Naive B cell (primary cell): Measurements from ENCODE around the gene IGF2BP2. TPM values are rescaled to one million over a fixed set of nuclear protein-coding genes. Genes with fewer than 3 reads are reported as not detected.
"Not testable (repeated sequence)": the region's sequence is repeated elsewhere in the genome, so short reads cannot be mapped to it uniquely, and the experiment has no call there.

Experiments
- ATAC-seq, 2 donors: fragments of 150-1000 bp; cut with Tn5 transposase; 2 replicates each; pipeline ENCODE4 v1.10.0; 2021; ENCODE audit warnings: low read depth in 2 of 2, mild to moderate bottlenecking in 2 of 2, moderate library complexity in 2 of 2
- DNase-seq: peaks from one replicate; pipeline ENCODE4 v3.0.0; 2022
- H3K27ac Mint-ChIP-seq, 6 donors: one replicate each; pipeline ENCODE4 v1.8.0; 2020 to 2022; ENCODE audit warnings: mild to moderate bottlenecking in 6 of 6, mixed read lengths in 6 of 6, moderate library complexity in 5 of 6, inconsistent platforms in 2 of 6
- H3K27me3 Mint-ChIP-seq, 3 donors: one replicate each; pipeline ENCODE4 v1.8.0; 2021 to 2022; ENCODE audit warnings: mixed read lengths in 3 of 3, mild to moderate bottlenecking in 1 of 3
- H3K36me3 Mint-ChIP-seq, 2 donors: one replicate each; pipeline ENCODE4 v1.8.0; 2020 to 2022; ENCODE audit warnings: mixed read lengths in 2 of 2, inconsistent platforms in 1 of 2, mild to moderate bottlenecking in 1 of 2
- H3K4me1 Mint-ChIP-seq, 3 donors: one replicate each; pipeline ENCODE4 v1.8.0; 2020 to 2022; ENCODE audit warnings: mixed read lengths in 3 of 3, inconsistent platforms in 1 of 3, mild to moderate bottlenecking in 1 of 3, moderate library complexity in 1 of 3
- H3K4me3 Mint-ChIP-seq, 8 donors: one replicate each; pipeline ENCODE4 v1.8.0; 2020 to 2022; ENCODE audit warnings: mild to moderate bottlenecking in 8 of 8, mixed read lengths in 8 of 8, moderate library complexity in 8 of 8, inconsistent platforms in 2 of 8
- H3K9me3 Mint-ChIP-seq, 7 donors: one replicate each; pipeline ENCODE4 v1.8.0; 2020 to 2022; ENCODE audit warnings: mixed read lengths in 7 of 7, mild to moderate bottlenecking in 5 of 7, inconsistent platforms in 2 of 7, moderate library complexity in 1 of 7
- polyA plus RNA-seq, 6 donors: library from polyadenylated mRNA; unstranded; fragments of 300-500 nt; fragmentation: Illumina TruSeq; gene quantifications; one replicate each; pipeline ENCODE4 v1.2.3, GENCODE V29; 2021; ENCODE audit warnings: low read depth in 6 of 6

The IGF2BP2 gene
- polyA plus RNA-seq, 6 donors from 2014 or later: 0.31 TPM; not detected in 5

- ATAC-seq (no peak), DNase-seq (no peak)
- Mint-ChIP-seq H3K4me3 (no peak overlapping the region), H3K36me3 (no peaks in the 10 kb centered on the region), H3K9me3 (no peaks in the 10 kb centered on the region), H3K27me3 (peaks cover 5 to 24% (median 20%) of the 10 kb centered on the region in 3 donors), H3K27ac (no peak overlapping the region), H3K4me1 (no peaks in the 10 kb centered on the region)
Observed at GRCh38 chr3:185813691-185814215, 11.1 kb downstream of the IGF2BP2 start.

GRCh38 chr3:185813205-185813604, 11.6 kb downstream of the IGF2BP2 start:
- no peaks in the 10 kb centered on the region for H3K4me1 Mint-ChIP-seq
- no peak overlapping the region for H3K27ac Mint-ChIP-seq
- no peaks in the 10 kb centered on the region for H3K36me3 Mint-ChIP-seq
- no peak for ATAC-seq
- DNase-seq: no peak
- no peaks in the 10 kb centered on the region for H3K9me3 Mint-ChIP-seq
- no peak overlapping the region for H3K4me3 Mint-ChIP-seq
- H3K27me3 Mint-ChIP-seq: peaks cover under 1 to 19% (median 15%) of the 10 kb centered on the region in 3 donors

- no peak for DNase-seq
- H3K27me3 Mint-ChIP-seq: peaks cover 0 to 6% (median 0%) of the 10 kb centered on the region in 3 donors
- no peaks in the 10 kb centered on the region for H3K4me1 Mint-ChIP-seq
- no peak overlapping the region for H3K4me3 Mint-ChIP-seq
- no peaks in the 10 kb centered on the region for H3K36me3 Mint-ChIP-seq
- no peak overlapping the region for H3K27ac Mint-ChIP-seq
- H3K9me3 Mint-ChIP-seq: no peaks in the 10 kb centered on the region
- no peak for ATAC-seq
Observed at GRCh38 chr3:185807445-185808068, 17.3 kb downstream of the IGF2BP2 start.

- not testable (repeated sequence) for H3K27ac Mint-ChIP-seq, DNase-seq, ATAC-seq, H3K4me3 Mint-ChIP-seq, H3K4me1 Mint-ChIP-seq, H3K9me3 Mint-ChIP-seq, H3K27me3 Mint-ChIP-seq, H3K36me3 Mint-ChIP-seq
Observed at GRCh38 chr3:185798831-185799110, 26.1 kb downstream of the IGF2BP2 start.

- H3K36me3 Mint-ChIP-seq: no peaks in the 10 kb centered on the region
- H3K9me3 Mint-ChIP-seq: peaks cover 0 to 4% (median 0%) of the 10 kb centered on the region in 7 donors
- no peak overlapping the region for H3K4me3 Mint-ChIP-seq
- DNase-seq (no peak), ATAC-seq (no peak)
- no peak overlapping the region for H3K27ac Mint-ChIP-seq
- H3K27me3 Mint-ChIP-seq: peaks cover 0 to 6% (median under 1%) of the 10 kb centered on the region in 3 donors
- peaks cover 0 to 3% (median 0%) of the 10 kb centered on the region in 3 donors for H3K4me1 Mint-ChIP-seq
Observed at GRCh38 chr3:185797993-185798830, 26.6 kb downstream of the IGF2BP2 start.

GRCh38 chr3:185797108-185797881, 27.5 kb downstream of the IGF2BP2 start:
- Mint-ChIP-seq H3K36me3 (no peaks in the 10 kb centered on the region), H3K27ac (no peak overlapping the region), H3K4me3 (no peak overlapping the region), H3K4me1 (peaks cover 0 to 3% (median 0%) of the 10 kb centered on the region in 3 donors), H3K9me3 (peaks cover 0 to 4% (median 0%) of the 10 kb centered on the region in 7 donors), H3K27me3 (peaks cover 0 to 8% (median 6%) of the 10 kb centered on the region in 3 donors)
- DNase-seq (no peak), ATAC-seq (no peak)

GRCh38 chr3:185796431-185797107, 28.3 kb downstream of the IGF2BP2 start:
- peaks cover 0 to 3% (median 0%) of the 10 kb centered on the region in 3 donors for H3K4me1 Mint-ChIP-seq
- ATAC-seq (no peak), DNase-seq (no peak)
- peaks cover 0 to 3% (median 0%) of the 10 kb centered on the region in 7 donors for H3K9me3 Mint-ChIP-seq
- peaks cover 0 to 8% (median 6%) of the 10 kb centered on the region in 3 donors for H3K27me3 Mint-ChIP-seq
- no peak overlapping the region for H3K27ac Mint-ChIP-seq
- no peak overlapping the region for H3K4me3 Mint-ChIP-seq
- H3K36me3 Mint-ChIP-seq: no peaks in the 10 kb centered on the region

- H3K36me3 Mint-ChIP-seq: no peaks in the 10 kb centered on the region
- H3K4me1 Mint-ChIP-seq: peaks cover 0 to 3% (median 0%) of the 10 kb centered on the region in 3 donors
- no peak overlapping the region for H3K4me3 Mint-ChIP-seq
- no peak for ATAC-seq
- no peaks in the 10 kb centered on the region for H3K9me3 Mint-ChIP-seq
- DNase-seq: no peak
- peaks cover 0 to 8% (median 0%) of the 10 kb centered on the region in 3 donors for H3K27me3 Mint-ChIP-seq
- no peak overlapping the region for H3K27ac Mint-ChIP-seq
Observed at GRCh38 chr3:185793381-185793780, 31.5 kb downstream of the IGF2BP2 start.

- Mint-ChIP-seq H3K4me3 (no peak overlapping the region), H3K27ac (no peak overlapping the region), H3K9me3 (no peaks in the 10 kb centered on the region), H3K27me3 (peaks cover 0 to 8% (median 0%) of the 10 kb centered on the region in 3 donors), H3K36me3 (no peaks in the 10 kb centered on the region), H3K4me1 (peaks cover 0 to 3% (median 0%) of the 10 kb centered on the region in 3 donors)
- DNase-seq: no peak
- ATAC-seq: no peak
Observed at GRCh38 chr3:185792955-185793354, 31.9 kb downstream of the IGF2BP2 start.

GRCh38 chr3:185789891-185790830, 34.7 kb downstream of the IGF2BP2 start:
- no peak for ATAC-seq

GRCh38 chr3:185789134-185789533, 35.7 kb downstream of the IGF2BP2 start:
- no peaks in the 10 kb centered on the region for H3K36me3 Mint-ChIP-seq
- no peaks in the 10 kb centered on the region for H3K9me3 Mint-ChIP-seq
- no peaks in the 10 kb centered on the region for H3K4me1 Mint-ChIP-seq
- DNase-seq: no peak
- H3K27ac Mint-ChIP-seq: no peak overlapping the region
- peaks cover 0 to 8% (median 0%) of the 10 kb centered on the region in 3 donors for H3K27me3 Mint-ChIP-seq
- no peak for ATAC-seq
- no peak overlapping the region for H3K4me3 Mint-ChIP-seq

More at GRCh38 chr3:185789891-185790830, 34.7 kb downstream of the IGF2BP2 start:
- Mint-ChIP-seq H3K9me3 (no peaks in the 10 kb centered on the region), H3K4me1 (peaks cover 0 to 3% (median 0%) of the 10 kb centered on the region in 3 donors), H3K27me3 (peaks cover 0 to 8% (median 0%) of the 10 kb centered on the region in 3 donors), H3K4me3 (no peak overlapping the region), H3K36me3 (no peaks in the 10 kb centered on the region), H3K27ac (no peak overlapping the region)
- no peak for DNase-seq

GRCh38 chr3:185788292-185788691, 36.5 kb downstream of the IGF2BP2 start:
- Mint-ChIP-seq H3K4me1 (no peaks in the 10 kb centered on the region), H3K27me3 (peaks cover 0 to 8% (median 0%) of the 10 kb centered on the region in 3 donors), H3K4me3 (no peak overlapping the region), H3K9me3 (no peaks in the 10 kb centered on the region), H3K36me3 (no peaks in the 10 kb centered on the region), H3K27ac (no peak overlapping the region)
- no peak for DNase-seq
- ATAC-seq: no peak
